HG03066 (cell line): ENCODE results near the gene KRTAP2-1.
"Not testable (repeated sequence)": the region's sequence is repeated elsewhere in the genome, so short reads cannot be mapped to it uniquely, and the experiment has no call there.

Experiments
- ATAC-seq: cut with Tn5 transposase; IDR thresholded peaks from one replicate; pipeline ENCODE4 v1.9.1; 2021; ENCODE audit warnings: low read depth; ENCODE audit not compliant: unreplicated experiment

KRTAP2-1 gene, protein sequence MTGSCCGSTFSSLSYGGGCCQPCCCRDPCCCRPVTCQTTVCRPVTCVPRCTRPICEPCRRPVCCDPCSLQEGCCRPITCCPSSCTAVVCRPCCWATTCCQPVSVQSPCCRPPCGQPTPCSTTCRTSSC

DNA sequence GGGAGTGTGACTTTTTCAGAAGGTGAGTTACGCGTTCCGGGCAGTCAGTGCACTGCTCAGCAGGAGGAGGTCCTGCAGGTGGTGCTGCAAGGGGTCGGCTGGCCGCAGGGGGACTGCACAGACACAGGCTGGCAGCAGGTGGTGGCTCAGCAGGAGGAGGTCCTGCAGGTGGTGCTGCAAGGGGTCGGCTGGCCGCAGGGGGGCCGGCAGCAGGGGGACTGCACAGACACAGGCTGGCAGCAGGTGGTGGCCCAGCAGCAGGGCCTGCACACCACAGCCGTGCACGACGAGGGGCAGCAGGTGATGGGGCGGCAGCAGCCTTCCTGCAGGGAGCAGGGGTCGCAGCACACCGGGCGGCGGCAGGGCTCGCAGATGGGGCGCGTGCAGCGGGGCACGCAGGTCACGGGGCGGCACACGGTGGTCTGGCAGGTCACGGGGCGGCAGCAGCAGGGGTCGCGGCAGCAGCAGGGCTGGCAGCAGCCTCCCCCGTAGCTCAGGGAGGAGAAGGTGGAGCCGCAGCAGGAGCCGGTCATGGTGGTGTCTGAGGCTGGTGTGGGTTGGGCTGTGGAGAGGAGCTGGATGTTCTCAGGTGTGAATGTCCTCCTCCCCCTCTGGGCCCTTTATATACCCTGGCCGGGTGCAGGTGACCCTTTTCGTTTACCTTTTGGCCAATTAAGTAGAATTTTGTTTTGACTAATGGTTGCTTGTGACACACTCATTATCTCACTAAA is at the start of gene KRTAP2-1:
Gene KRTAP2-1, minus strand, starts transcription at position 582 of the 731 bp plus-strand sequence. Its CDS starts 49 bp downstream, at position 533.
- not testable (repeated sequence) for ATAC-seq

DNA sequence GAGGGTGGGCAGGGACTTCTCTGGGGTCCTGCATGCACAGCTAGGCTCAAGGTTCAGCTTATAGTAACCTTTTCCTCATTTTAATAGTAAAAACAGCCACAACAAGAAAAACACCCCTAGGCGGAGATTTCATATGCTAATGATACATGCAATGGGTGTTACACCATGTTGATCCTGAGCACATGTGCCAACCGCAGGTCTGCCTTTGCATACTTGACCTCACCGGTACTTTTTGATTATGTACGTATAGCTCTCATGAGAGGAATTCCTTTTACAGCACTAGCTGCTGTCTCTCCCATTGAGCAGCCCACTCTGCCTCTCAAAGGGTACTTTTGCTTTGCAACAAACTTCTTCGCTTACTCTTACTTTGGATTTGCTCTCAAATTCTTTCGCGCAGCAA is 48.9 kb upstream of the KRTAP2-1 start:
- ATAC-seq: no peak

DNA sequence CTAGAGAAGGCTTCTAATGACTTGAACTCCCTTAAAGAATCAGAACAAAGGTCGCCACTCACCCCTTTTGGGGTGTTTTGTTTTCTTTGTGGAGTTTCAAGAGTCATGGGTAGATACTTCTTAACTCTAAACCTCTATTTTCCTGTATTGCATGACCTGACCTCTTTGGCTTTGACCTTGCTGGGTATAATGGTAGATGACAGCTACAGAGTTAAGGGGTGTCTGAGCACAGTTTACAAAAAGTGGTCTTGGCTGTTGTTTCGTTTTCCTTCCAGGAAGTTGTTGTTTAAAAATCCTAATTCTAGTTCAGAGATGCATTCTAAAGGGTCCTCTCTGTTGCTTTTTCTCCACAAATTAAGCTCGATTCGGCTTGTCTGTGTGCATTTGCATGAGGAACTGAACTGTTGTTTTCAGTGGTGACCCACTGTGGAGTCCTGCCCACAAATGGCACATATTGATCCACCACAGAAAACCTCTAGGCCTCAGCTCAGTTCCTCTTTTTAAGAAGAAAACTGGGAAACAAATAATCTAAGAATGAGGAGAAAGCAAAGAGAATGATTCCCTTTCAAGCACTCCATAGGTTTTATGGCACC is 41.7 kb upstream of the KRTAP2-1 start:
- not testable (repeated sequence) for ATAC-seq

DNA sequence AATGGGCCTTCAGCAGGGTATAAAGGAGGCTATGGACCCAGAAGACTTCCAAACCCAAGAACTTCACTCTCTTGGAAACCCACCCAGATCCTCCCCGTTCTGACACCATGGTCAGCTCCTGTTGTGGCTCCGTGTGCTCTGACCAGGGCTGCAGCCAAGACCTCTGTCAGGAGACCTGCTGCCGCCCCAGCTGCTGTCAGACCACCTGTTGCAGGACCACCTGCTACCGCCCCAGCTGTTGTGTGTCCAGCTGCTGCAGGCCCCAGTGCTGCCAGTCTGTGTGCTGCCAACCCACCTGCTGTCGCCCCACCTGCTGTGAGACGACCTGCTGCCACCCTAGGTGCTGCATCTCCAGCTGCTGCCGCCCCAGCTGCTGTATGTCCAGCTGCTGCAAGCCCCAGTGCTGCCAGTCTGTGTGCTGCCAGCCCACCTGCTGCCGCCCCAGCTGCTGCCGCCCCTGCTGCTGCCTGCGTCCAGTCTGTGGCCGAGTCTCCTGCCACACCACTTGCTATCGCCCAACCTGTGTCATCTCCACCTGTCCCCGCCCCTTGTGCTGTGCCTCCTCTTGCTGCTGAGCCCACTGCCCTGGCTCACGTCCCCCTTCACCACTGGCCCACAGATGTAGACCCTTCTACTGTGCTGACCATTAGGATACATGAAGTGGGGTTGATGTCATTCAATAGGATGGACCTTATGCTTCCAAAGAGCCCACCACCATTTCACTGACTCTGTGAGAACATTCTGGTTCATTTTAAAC is 37.2 kb upstream of the KRTAP2-1 start, which contains the start of gene KRTAP4-7:
Gene KRTAP4-7, plus strand, starts transcription at position 51 of the 757 bp plus-strand sequence. Its CDS starts 57 bp downstream, at position 108.
- ATAC-seq: not testable (repeated sequence)

DNA sequence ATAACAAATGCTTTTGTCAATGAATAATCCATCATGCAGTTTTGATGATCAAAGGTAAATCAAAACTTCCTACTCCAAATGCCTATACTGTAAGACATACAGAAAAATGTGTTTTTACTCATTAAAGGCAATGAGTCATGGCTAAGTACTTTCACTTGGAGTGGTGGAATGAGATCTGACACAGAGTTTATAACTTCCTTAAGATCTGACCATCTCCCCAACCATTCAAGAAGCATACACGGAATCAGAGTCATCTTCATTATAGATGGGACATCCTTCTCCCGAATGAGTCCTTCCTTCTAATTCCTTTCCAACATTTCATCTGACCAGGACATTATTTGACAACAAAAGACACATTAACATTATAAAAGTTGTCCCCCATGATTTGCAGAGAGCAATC is 36.3 kb upstream of the KRTAP2-1 start:
- not testable (repeated sequence) for ATAC-seq

DNA sequence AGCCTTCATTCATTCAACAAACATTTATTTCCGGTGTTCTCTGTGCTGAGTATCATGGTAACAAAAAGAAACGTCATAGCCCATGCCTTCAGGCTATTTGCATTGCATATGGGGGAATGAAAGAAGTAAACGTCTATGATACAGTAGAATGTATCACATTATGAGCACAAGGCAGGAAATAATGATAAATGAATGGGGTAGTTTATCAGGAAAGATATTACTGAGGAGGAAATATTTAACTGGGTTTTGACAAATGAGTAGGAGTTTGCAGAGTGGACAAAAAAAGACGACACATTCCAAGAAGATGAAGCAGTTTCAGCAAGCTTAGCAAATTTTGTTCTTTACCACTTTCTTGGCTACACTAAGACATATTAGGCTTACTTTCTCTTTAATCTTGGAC is 35.5 kb upstream of the KRTAP2-1 start:
- ATAC-seq: no peak

DNA sequence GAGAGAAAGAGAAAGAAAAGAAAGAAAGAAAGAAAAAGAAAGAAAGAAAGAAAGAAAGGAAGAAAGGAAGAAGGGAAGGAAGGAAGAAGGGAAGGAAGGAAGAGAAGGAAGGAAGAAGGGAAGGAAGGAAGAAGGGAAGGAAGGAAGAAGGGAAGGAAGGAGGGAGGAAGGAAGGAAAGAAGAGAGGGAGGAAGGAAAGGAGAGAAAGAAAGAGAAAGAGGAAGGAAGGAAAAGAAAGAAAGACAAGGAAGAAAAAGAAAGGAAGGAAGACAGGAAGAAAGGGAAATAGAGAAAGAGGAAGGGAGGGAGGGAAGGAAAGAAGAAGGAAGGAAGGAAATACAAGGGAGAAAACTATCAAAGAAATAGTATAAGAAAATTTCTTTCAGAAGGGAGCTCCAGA is 29.7 kb upstream of the KRTAP2-1 start:
- no peak for ATAC-seq

DNA sequence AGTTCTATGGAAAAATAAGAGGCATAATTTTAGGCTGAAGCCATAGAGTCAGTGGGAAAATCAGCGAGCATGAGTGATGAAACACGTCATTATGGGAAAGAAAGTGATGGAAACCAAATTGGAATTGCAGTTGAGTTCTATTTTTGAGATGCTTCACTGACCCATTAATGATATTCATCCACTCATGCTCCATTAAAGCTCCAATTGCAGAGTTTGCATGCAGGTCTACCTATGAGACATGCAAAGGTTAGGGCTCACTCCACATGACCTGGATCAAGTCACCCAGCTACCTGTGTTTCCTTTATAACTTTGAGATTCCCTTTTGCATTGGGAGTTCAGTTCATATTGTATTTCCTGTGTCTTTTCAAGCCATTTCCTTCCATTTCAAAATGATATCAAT is 26.6 kb upstream of the KRTAP2-1 start:
- no peak for ATAC-seq

DNA sequence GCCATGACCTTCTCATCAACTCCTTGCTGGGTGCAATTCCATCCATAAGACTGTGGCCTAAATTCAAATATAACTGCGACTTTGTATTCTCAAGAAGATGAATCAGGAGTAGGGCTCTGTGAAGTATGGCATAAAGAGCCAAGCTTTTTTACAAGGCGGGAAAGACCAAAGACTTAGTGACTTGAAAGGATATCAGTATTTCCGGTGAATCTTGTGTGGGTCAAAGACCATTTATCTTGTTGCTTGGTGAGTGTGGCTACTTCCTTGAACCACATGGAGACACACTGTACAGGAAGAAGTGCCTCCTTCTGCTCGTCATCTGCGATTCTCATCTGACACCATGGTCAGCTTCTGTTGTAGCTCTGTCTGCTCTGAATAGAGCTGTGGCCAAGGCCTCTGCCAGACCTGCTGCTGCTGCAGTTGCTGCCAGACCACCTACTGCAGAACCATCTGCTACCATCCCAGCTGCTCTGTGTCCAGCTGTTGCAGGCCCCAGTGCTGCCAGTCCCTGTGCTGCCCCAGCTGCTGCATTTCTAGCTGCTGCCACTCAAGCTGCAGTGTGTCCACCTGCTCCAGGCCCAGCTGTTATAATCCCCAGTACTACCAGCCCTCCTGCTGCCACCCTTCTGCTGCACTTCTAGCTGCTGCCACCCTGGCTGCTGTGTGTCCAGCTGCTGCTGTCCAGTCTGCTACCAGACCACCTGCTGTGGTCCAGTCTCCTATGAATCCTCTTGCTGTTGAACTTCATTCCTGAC is 24.7 kb upstream of the KRTAP2-1 start:
- no peak for ATAC-seq

DNA sequence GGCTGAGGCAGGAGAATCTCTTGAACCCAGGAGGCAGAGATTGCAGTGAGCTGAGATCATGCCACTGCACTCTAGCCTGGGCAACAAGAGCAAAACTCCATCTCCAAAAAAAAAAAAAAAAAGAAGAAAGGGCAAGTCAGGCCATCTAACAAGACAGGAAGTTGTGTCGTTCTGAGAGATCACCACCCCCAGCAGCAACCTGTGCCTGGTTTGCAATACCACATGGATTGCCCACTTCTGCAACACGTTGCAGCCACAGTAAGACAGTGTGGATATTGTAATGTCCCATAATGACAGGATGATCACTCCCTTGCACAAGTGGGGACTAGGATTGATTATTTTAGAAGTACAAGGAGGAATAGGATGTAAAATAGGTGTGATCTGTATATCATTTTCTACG is 21.9 kb upstream of the KRTAP2-1 start:
- no peak for ATAC-seq

DNA sequence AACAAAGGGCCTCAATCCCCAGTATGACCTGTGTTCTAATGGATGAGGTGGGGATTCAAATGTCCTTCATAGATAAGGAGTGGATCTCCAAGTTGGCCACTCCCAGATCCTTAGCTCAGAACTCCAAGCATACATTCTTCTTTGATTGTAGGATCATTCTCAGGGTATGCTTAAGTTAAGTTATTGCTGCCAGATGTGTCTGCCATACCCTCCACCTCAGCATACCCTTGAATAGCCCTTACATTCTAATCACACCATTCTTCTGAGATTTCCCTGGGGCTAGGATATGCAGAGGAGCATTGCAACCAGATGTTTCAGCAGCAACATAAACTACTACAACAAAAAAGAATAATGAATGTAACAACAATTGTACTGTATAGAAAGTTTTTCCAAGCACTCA is 20.2 kb upstream of the KRTAP2-1 start:
- no peak for ATAC-seq

DNA sequence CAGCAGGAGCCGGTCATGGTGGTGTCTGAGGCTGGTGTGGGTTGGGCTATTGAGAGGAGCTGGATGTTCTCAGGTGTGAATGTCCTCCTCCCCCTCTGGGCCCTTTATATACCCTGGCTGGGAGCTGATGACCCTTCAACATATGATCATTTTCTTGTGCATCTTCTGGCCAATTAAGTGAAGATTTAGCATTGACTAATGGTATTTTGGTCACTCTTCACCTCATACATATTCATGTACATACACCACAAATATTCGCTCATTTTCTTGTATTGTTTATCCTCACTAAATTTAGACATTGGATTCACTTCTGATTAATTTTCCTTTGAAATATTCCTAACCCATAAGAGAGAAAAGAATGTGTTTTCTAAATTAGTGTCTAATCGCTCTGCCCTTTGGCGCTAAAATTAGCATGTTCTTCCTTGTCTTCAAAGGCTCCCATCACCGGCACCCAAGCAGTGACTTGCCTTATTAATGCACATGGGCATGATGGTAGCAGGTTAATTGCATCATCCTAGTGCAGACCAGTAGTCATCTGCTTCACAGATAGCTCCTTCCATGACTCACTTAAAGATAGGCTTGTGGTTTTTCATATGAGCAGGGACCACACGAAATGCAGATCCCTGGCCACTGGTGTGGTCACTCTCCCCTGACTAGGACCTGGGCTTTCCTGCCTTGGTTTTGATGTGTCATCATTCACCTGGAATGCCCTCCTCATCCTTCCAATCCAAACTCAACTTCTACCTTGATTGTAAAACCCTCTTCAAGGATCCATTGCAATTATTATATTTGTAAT is 18.9 kb upstream of the KRTAP2-1 start, which contains the start of gene KRTAP2-4:
Gene KRTAP2-4, minus strand, starts transcription at position 51 of the 796 bp plus-strand sequence. Its CDS starts 34 bp downstream, at position 17.
- ATAC-seq: no peak

DNA sequence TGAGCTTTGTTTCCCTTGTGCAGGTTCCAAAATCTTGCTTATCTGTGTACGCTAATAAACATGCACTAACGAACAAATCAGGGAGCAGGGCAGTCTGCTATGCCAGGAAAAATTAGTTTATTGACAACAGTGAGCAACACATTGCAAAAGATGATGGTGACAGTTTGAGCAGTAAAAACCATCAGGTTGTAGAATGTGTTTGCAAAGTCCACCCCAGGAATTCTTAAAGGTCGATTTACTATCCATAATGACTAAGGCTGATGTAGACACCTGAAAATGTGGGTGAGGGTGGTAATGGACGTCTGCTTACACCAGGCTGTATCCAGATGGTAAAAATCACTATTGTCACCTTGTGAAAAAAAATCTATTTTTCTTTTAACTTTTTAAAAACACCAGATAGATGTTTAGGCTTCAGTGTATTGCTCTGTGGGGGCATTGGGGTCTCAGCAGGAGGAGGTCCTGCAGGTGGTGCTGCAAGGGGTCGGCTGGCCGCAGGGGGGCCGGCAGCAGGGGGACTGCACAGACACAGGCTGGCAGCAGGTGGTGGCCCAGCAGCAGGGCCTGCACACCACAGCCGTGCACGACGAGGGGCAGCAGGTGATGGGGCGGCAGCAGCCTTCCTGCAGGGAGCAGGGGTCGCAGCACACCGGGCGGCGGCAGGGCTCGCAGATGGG is 18.0 kb upstream of the KRTAP2-1 start:
- ATAC-seq: not testable (repeated sequence)

DNA sequence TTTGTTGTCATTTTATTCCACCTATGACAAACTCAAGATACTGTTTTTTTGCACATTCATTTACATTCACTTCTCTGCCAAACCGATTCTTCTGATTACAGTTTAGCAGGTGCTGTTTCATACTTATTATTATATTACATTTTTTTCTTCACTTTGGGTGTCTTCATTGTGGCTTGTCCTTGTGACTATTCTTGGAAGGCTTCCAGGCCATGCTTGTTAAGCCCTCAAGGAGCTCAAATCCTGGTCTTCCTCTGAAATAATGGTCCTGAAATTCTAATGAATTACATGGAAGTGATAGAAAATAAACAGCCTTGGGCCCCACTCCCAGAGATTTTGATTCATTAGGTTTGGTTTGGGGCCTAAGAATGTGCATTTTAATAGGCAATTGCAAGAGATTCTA is 17.2 kb upstream of the KRTAP2-1 start:
- ATAC-seq: no peak

DNA sequence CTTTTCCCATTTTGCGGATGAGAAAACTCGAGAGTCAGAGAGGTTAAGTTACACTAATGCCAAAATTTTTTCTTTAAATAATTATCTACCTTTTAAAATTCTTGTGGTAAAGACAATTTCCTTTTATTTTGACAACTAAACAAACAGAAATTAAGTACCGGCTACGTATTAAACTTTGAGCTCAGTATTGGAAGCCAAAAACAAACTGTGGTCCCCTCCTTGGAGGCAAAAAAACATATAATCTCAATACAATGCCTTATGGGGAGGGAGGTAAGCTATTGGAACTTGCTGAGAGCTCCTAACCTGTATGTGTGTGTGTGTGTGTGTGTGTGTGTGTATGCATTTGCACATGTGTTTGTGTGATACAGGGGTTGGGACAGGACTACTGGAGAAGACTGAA is 16.3 kb upstream of the KRTAP2-1 start:
- ATAC-seq: no peak

DNA sequence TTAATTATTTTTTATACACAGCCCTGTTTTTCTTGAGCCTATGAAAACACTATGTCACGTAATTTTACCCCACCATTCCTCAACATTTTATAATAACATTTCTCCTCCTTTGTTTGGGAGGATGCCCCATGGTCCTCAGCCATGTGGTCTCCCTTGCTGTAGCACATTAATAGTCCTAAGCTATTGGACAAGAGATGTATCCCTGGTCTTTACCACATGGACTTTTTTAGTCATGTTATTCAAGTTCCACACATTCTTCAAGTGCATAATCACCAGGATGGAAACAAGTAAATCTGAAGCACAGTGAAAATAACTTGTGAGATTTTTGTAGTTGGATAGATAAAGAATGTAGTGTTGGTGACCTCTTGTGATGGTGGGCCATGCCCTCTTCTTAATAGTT is 14.8 kb upstream of the KRTAP2-1 start:
- no peak for ATAC-seq

DNA sequence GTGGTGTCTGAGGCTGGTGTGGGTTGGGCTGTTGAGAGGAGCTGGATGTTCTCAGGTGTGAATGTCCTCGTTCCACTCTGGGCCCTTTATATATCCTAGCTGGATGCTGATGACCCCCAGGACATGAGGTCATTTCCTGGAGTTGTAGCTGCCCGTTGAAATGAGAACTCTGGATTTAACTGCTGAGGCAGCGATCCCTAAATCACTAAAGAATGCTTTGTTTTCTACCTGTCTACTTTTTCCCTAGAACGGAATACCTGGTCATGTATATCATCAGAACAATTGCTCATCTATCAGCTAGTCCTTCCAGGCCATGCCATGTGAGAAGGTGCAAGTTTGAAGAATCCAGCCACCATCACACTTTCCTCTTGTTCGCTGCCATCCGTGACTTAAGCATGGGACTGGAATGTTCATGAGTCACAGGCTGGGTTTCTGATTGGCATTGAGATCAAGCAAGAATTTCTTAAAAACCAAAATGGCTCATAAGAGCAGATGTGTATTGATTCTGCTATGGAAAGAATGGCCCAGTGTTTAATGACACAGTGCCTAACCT is 13.0 kb upstream of the KRTAP2-1 start, which contains the start of gene KRTAP2-3:
Gene KRTAP2-3, minus strand, starts transcription at position 63 of the 553 bp plus-strand sequence. CDS start 64 bp downstream, outside the sequence.
- ATAC-seq: no peak

DNA sequence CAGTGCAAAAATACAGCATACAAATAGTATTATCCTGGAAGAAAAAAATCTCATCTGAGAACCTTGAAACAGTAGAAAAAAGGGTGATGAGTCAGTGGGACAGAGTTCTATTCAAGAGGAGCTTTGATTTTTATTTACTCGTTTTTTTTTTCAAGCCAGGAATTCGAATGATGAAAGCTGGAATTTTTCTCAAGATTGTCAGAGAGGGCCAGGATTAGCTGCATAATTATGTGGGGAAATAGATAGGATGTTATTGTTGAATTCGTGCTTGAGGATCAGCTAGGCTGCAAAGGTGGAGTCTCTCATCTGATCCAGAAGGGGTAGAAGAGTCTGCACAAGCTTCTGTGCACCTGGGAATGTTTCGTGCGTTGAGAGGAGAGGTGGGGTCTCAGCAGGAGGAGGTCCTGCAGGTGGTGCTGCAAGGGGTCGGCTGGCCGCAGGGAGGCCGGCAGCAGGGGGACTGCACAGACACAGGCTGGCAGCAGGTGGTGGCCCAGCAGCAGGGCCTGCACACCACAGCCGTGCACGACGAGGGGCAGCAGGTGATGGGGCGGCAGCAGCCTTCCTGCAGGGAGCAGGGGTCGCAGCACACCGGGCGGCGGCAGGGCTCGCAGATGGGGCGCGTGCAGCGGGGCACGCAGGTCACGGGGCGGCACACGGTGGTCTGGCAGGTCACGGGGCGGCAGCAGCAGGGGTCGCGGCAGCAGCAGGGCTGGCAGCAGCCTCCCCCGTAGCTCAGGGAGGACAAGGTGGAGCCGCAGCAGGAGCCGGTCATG is 12.3 kb upstream of the KRTAP2-1 start:
- not testable (repeated sequence) for ATAC-seq
